Karpas-422 (cell line): ENCODE measurements around the gene S100PBP. TPM values are rescaled to one million over a fixed set of nuclear protein-coding genes. Genes with fewer than 3 reads are reported as not detected.

Source experiments
- DNase-seq: peaks from one replicate; pipeline ENCODE4 v3.0.0-alpha.2; 2015
- H2AFZ ChIP-seq: fragments of 200-600 bp; sonication (generic); 2 replicates; pipeline ENCODE4 v1.6.1; 2014; ENCODE audit warnings: antibody characterized with exemption, low read length, mixed read lengths
- H3K27ac ChIP-seq: fragments of 200-600 bp; sonication (generic); 2 replicates; pipeline ENCODE4 v1.5.1; 2014; ENCODE audit warnings: mild to moderate bottlenecking, low read length, moderate library complexity
- H3K27me3 ChIP-seq: fragments of 200-600 bp; sonication (generic); 2 replicates; pipeline ENCODE4 v1.6.1; 2014; ENCODE audit warnings: low read length, mixed read lengths
- H3K36me3 ChIP-seq: fragments of 200-600 bp; sonication (generic); 2 replicates; pipeline ENCODE4 v1.6.1; 2014; ENCODE audit warnings: low read length, mixed read lengths; ENCODE audit not compliant: insufficient read depth
- H3K4me1 ChIP-seq: fragments of 200-600 bp; sonication (generic); 2 replicates; pipeline ENCODE4 v1.6.1; 2014; ENCODE audit warnings: mild to moderate bottlenecking, low read length, mixed read lengths
- H3K4me2 ChIP-seq: fragments of 200-600 bp; sonication (generic); 2 replicates; pipeline ENCODE4 v1.6.1; 2014; ENCODE audit warnings: low read length, low read depth, mild to moderate bottlenecking; ENCODE audit not compliant: poor library complexity, severe bottlenecking
- H3K4me3 ChIP-seq: fragments of 200-600 bp; sonication (generic); 2 replicates; pipeline ENCODE4 v1.5.1; 2014; ENCODE audit warnings: mild to moderate bottlenecking, antibody characterized with exemption, low read length, mixed read lengths
- H3K79me2 ChIP-seq: fragments of 200-600 bp; sonication (generic); 2 replicates; pipeline ENCODE4 v1.6.1; 2014; ENCODE audit warnings: mild to moderate bottlenecking, low read length, mixed read lengths
- H3K9ac ChIP-seq: fragments of 200-600 bp; sonication (generic); 2 replicates; pipeline ENCODE4 v1.6.0; 2014; ENCODE audit warnings: low read length
- H3K9me2 ChIP-seq: fragments of 200-600 bp; sonication (generic), shearing (Covaris generic); replicated peaks from 2 replicates; pipeline ENCODE4 v1.6.0; 2014; ENCODE audit warnings: mild to moderate bottlenecking, low read length, moderate library complexity; ENCODE audit not compliant: insufficient read depth
- H3K9me3 ChIP-seq: fragments of 300-700, 200-600 bp; sonication (generic); 2 replicates; pipeline ENCODE4 v1.6.1; 2014; ENCODE audit warnings: low read length, mixed read lengths
- H4K20me1 ChIP-seq: fragments of 200-600 bp; sonication (generic); 2 replicates; pipeline ENCODE4 v1.6.1; 2014; ENCODE audit warnings: mild to moderate bottlenecking, antibody characterized with exemption, low read length, low read depth; ENCODE audit not compliant: insufficient read depth
- total RNA-seq: library from RNA; depleted of rRNA; stranded (reverse); fragments of >200 nt; shearing (Covaris generic); gene quantifications from 2 replicates; pipeline ENCODE4 v1.2.3, GENCODE V29; 2014; ENCODE audit warnings: low replicate concordance

Gene S100PBP
- total RNA-seq, 1 experiment from 2014 or later, result 23.7 TPM

- Histone ChIP-seq H3K4me2 (no peak overlapping the region), H2AFZ (no peak overlapping the region), H3K9me2 (no peaks in the 10 kb centered on the region), H4K20me1 (no peaks in the 10 kb centered on the region), H3K9me3 (no peaks in the 10 kb centered on the region), H3K27me3 (no peaks in the 10 kb centered on the region), H3K9ac (no peak overlapping the region), H3K79me2 (no peaks in the 10 kb centered on the region), H3K36me3 (peaks cover 3% of the 10 kb centered on the region; the same call in 1 of the 2 replicates), H3K4me3 (no peak overlapping the region), H3K4me1 (no peaks in the 10 kb centered on the region), H3K27ac (no peak overlapping the region)
- no peak for DNase-seq
Observed at GRCh38 chr1:32859915-32860314, 42.5 kb downstream of the S100PBP start.

GRCh38 chr1:32860566-32860965 lies 43.1 kb downstream of the S100PBP start:
- no peaks in the 10 kb centered on the region for H3K27me3 ChIP-seq
- no peak overlapping the region for H2AFZ ChIP-seq
- no peaks in the 10 kb centered on the region for H3K79me2 ChIP-seq
- H3K4me2 ChIP-seq, result no peak overlapping the region
- H3K9me3 ChIP-seq, result no peaks in the 10 kb centered on the region
- DNase-seq, result no peak
- no peaks in the 10 kb centered on the region for H3K9me2 ChIP-seq
- H4K20me1 ChIP-seq, result no peaks in the 10 kb centered on the region
- no peak overlapping the region for H3K9ac ChIP-seq
- H3K36me3 ChIP-seq, result peaks cover 3% of the 10 kb centered on the region; the same call in 1 of the 2 replicates
- no peak overlapping the region for H3K27ac ChIP-seq
- H3K4me3 ChIP-seq, result no peak overlapping the region
- no peaks in the 10 kb centered on the region for H3K4me1 ChIP-seq

GRCh38 chr1:32861904-32862695 lies 44.6 kb downstream of the S100PBP start:
- Histone ChIP-seq H3K36me3 (no peaks in the 10 kb centered on the region), H3K4me2 (no peak overlapping the region), H3K9ac (no peak overlapping the region)

GRCh38 chr1:32863218-32863880 lies 45.9 kb downstream of the S100PBP start:
- Histone ChIP-seq H3K4me2 (no peak overlapping the region), H3K27me3 (no peaks in the 10 kb centered on the region), H4K20me1 (no peaks in the 10 kb centered on the region), H3K36me3 (no peaks in the 10 kb centered on the region), H3K4me3 (no peak overlapping the region), H3K9ac (no peak overlapping the region), H3K79me2 (no peaks in the 10 kb centered on the region), H3K9me3 (no peaks in the 10 kb centered on the region), H3K27ac (no peak overlapping the region), H2AFZ (no peak overlapping the region), H3K9me2 (no peaks in the 10 kb centered on the region), H3K4me1 (no peaks in the 10 kb centered on the region)
- DNase-seq, result no peak

More at GRCh38 chr1:32861904-32862695, 44.6 kb downstream of the S100PBP start:
- Histone ChIP-seq H2AFZ (no peak overlapping the region), H3K9me3 (no peaks in the 10 kb centered on the region), H3K27me3 (no peaks in the 10 kb centered on the region), H3K27ac (no peak overlapping the region), H3K4me1 (no peaks in the 10 kb centered on the region), H3K4me3 (no peak overlapping the region), H3K79me2 (no peaks in the 10 kb centered on the region), H4K20me1 (no peaks in the 10 kb centered on the region), H3K9me2 (no peaks in the 10 kb centered on the region)
- no peak for DNase-seq

- Histone ChIP-seq H4K20me1 (no peaks in the 10 kb centered on the region), H3K4me2 (no peak overlapping the region), H3K4me1 (no peaks in the 10 kb centered on the region), H3K9me2 (no peaks in the 10 kb centered on the region), H3K4me3 (no peak overlapping the region), H2AFZ (no peak overlapping the region), H3K79me2 (no peaks in the 10 kb centered on the region), H3K27me3 (no peaks in the 10 kb centered on the region), H3K36me3 (no peaks in the 10 kb centered on the region), H3K9ac (no peak overlapping the region), H3K27ac (no peak overlapping the region), H3K9me3 (no peaks in the 10 kb centered on the region)
- no peak for DNase-seq
Observed at GRCh38 chr1:32863881-32864245, 46.4 kb downstream of the S100PBP start.

GRCh38 chr1:32864375-32865019 lies 47.0 kb downstream of the S100PBP start:
- no peaks in the 10 kb centered on the region for H3K79me2 ChIP-seq
- no peak overlapping the region for H3K27ac ChIP-seq
- DNase-seq, result no peak
- no peak overlapping the region for H3K9ac ChIP-seq
- H3K9me2 ChIP-seq, result no peaks in the 10 kb centered on the region
- no peak overlapping the region for H3K4me2 ChIP-seq
- H3K27me3 ChIP-seq, result no peaks in the 10 kb centered on the region
- no peaks in the 10 kb centered on the region for H4K20me1 ChIP-seq
- no peaks in the 10 kb centered on the region for H3K36me3 ChIP-seq
- H3K4me3 ChIP-seq, result no peak overlapping the region
- H3K9me3 ChIP-seq, result no peaks in the 10 kb centered on the region
- no peaks in the 10 kb centered on the region for H3K4me1 ChIP-seq
- H2AFZ ChIP-seq, result no peak overlapping the region

GRCh38 chr1:32865639-32866405 lies 48.4 kb downstream of the S100PBP start:
- Histone ChIP-seq H3K4me2 (no peak overlapping the region), H3K9ac (no peak overlapping the region)
- no peak for DNase-seq

GRCh38 chr1:32867151-32867550 lies 49.7 kb downstream of the S100PBP start:
- Histone ChIP-seq H3K4me2 (no peak overlapping the region), H3K9ac (no peak overlapping the region), H3K27me3 (no peaks in the 10 kb centered on the region), H3K36me3 (no peaks in the 10 kb centered on the region), H3K9me3 (no peaks in the 10 kb centered on the region), H3K27ac (no peak overlapping the region), H3K4me3 (no peak overlapping the region), H3K4me1 (peaks cover 3% of the 10 kb centered on the region), H3K9me2 (no peaks in the 10 kb centered on the region), H2AFZ (no peak overlapping the region), H3K79me2 (no peaks in the 10 kb centered on the region), H4K20me1 (no peaks in the 10 kb centered on the region)
- no peak for DNase-seq

More at GRCh38 chr1:32865639-32866405, 48.4 kb downstream of the S100PBP start:
- Histone ChIP-seq H3K79me2 (no peaks in the 10 kb centered on the region), H3K27ac (no peak overlapping the region), H3K9me3 (no peaks in the 10 kb centered on the region), H3K4me1 (no peaks in the 10 kb centered on the region), H2AFZ (no peak overlapping the region), H3K9me2 (no peaks in the 10 kb centered on the region), H3K36me3 (no peaks in the 10 kb centered on the region), H4K20me1 (no peaks in the 10 kb centered on the region), H3K4me3 (no peak overlapping the region), H3K27me3 (no peaks in the 10 kb centered on the region)
